ENCODE measurements around the gene MRPS35.

GRCh38 chr12:27689558-27690180 lies 21.0 kb upstream of the MRPS35 start:
- TF ChIP-seq POLR2AphosphoS5 (IDR thresholded peaks at IDR 0.05; ENCODE audit: borderline replicate concordance, low read depth, low read length): no peak
- no peak for TF ChIP-seq EZH2 (IDR thresholded peaks at IDR 0.05)
- TF ChIP-seq FOXP2 (optimal IDR thresholded peaks at IDR 0.05; ENCODE audit: control extremely low read depth, extremely low read length, insufficient read depth): no peak
